ENCODE measurements around the gene SLC25A21. TPM values are rescaled to one million over a fixed set of nuclear protein-coding genes. Genes with fewer than 3 reads are reported as not detected.

Gene SLC25A21
- total RNA-seq, 4 donors from 2014 or later: 2.0 TPM; not detected in 3

DNA sequence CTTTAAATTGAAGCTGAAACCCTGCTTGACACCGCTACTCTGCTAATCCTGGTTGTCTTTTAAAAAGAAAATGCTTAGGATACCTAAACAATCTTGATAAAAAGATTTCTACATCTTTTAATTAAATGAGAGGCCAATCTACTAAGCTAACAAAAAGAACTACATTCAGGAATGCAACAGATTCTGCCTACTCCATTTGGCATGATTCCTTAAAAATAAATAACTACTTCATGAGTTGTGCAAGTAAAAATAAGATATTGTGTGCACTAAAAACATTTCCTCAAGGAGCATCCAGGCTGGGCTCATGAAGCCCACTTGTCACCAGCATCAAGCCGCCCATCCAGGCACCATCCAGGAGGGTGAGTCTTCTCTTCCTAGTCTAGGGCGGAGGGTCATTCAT is 313.3 kb downstream of the SLC25A21 start:
- H3K9me3 ChIP-seq: no peaks in the 10 kb centered on the region
- H3K27ac ChIP-seq: no peak overlapping the region
- no peaks in the 10 kb centered on the region for H3K36me3 ChIP-seq
- H3K4me3 ChIP-seq: no peak overlapping the region
- no peaks in the 10 kb centered on the region for H3K27me3 ChIP-seq
- H3K4me1 ChIP-seq: no peaks in the 10 kb centered on the region
- TF ChIP-seq, protein P1, sequence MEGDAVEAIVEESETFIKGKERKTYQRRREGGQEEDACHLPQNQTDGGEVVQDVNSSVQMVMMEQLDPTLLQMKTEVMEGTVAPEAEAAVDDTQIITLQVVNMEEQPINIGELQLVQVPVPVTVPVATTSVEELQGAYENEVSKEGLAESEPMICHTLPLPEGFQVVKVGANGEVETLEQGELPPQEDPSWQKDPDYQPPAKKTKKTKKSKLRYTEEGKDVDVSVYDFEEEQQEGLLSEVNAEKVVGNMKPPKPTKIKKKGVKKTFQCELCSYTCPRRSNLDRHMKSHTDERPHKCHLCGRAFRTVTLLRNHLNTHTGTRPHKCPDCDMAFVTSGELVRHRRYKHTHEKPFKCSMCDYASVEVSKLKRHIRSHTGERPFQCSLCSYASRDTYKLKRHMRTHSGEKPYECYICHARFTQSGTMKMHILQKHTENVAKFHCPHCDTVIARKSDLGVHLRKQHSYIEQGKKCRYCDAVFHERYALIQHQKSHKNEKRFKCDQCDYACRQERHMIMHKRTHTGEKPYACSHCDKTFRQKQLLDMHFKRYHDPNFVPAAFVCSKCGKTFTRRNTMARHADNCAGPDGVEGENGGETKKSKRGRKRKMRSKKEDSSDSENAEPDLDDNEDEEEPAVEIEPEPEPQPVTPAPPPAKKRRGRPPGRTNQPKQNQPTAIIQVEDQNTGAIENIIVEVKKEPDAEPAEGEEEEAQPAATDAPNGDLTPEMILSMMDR (IDR thresholded peaks at IDR 0.05): no peak
- TF ChIP-seq EP300 (IDR thresholded peaks at IDR 0.05) (no peak), POLR2A (IDR thresholded peaks at IDR 0.05) (no peak), POLR2AphosphoS5 (IDR thresholded peaks at IDR 0.05) (no peak)
- no peak for DNase-seq (ENCODE audit: low spot score in 2 of 2)
- 80% methylated on average over 3 of the region's 3 CpGs for WGBS

DNA sequence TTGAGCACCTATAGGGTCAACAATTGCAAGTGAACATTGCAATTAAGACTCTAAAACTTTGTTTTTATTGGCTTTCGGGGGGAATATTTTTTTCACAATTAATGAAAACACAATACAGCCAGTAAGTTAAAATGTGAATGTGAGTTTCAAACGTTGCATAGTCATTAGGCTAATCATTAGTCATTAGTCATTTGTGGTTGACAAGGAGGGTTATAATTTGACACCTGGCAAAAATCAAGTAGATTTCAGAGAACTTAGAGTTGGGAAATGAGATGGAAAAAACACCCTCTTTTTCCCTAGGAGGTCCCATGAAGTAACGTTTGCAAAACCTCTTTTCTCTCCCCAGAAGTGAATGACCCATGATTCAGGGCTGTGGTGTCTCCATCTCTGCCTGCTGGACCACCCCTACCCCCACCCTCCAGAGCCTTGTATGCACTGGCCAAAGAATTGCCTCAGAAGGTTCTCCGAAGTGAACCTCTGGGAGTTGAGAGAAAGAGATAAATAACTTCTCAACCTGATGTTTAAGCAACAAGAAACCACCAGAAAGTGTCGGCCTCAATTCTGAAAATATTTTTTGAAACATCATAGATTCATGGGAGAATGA is 314.5 kb downstream of the SLC25A21 start:
- Histone ChIP-seq H3K9me3 (no peaks in the 10 kb centered on the region), H3K36me3 (no peaks in the 10 kb centered on the region), H3K27me3 (no peaks in the 10 kb centered on the region), H3K27ac (no peak overlapping the region), H3K4me3 (no peak overlapping the region), H3K4me1 (no peaks in the 10 kb centered on the region)
- TF ChIP-seq POLR2A (IDR thresholded peaks at IDR 0.05) (no peak), POLR2AphosphoS5 (IDR thresholded peaks at IDR 0.05) (no peak)
- WGBS: 74% methylated on average over 5 of the region's 5 CpGs
- no peak for DNase-seq (ENCODE audit: low spot score in 2 of 2)

DNA sequence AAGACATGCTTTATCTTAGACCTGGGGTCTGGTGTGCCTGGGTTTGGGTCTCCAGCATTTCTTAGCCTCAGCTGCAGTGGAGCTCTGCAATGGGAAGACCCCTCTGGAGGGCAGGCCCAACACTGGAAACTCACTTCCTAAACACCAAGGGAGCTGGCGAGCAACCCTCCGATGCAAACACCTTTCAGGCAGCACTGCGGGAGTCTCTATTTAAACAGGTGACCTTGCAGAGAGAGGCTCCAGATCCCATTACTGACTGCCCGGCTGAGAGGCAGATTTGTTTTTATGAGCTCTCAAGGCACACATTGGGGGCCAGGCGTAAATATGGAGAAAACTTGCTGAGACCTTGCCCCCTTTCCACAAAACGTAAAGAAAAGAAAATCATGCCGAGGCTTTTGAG is 315.3 kb downstream of the SLC25A21 start:
- no peaks in the 10 kb centered on the region for H3K36me3 ChIP-seq
- no peak for DNase-seq (ENCODE audit: low spot score in 2 of 2)
- H3K9me3 ChIP-seq: no peaks in the 10 kb centered on the region
- H3K27ac ChIP-seq: no peak overlapping the region
- 92% methylated on average over 7 of the region's 7 CpGs for WGBS
- H3K4me3 ChIP-seq: no peak overlapping the region
- no peaks in the 10 kb centered on the region for H3K4me1 ChIP-seq
- TF ChIP-seq POLR2AphosphoS5 (IDR thresholded peaks at IDR 0.05) (no peak), EP300 (IDR thresholded peaks at IDR 0.05) (no peak), POLR2A (IDR thresholded peaks at IDR 0.05) (no peak)
- TF ChIP-seq, protein P1 (IDR thresholded peaks at IDR 0.05): no peak
- H3K27me3 ChIP-seq: no peaks in the 10 kb centered on the region

DNA sequence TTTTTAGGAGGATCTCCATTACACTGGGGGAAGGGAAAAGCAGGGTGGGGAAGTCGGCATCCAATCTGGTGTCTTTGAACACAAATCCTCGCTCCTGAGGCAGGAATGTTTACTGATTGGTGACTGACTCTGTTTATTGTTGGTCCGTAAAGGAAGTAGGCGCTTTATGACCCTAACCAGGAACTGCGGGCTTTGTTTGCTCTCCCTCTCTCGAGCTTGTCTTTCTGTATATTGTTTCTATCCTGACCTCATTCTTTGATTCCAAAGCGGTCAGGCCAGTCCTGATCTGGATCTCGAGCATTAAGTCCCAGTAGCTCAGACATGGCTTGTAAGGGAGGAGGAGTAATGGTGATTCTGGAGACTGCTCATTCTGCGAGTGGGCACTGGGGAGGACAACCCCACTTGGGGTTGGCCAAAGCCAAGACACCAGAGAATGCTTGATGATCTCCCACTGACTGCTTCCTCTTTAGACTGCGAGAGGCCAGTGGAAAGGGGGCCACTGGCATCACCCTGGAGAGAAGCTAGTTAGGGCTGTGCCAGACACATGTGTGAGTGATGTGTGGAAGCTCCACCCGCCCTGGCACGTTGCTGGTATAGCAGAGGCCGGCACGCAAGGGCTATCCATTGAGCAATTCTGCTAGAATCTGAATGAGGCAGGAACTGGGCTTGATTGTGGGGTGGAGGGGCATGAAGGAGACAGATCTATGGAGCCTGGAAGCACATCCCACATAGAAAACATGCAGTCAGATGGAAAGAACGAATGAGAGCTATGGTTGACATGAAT is 316.1 kb downstream of the SLC25A21 start:
- no peak for DNase-seq (ENCODE audit: low spot score in 2 of 2)
- 79% methylated on average over 15 of the region's 15 CpGs for whole genome bisulfite sequencing
- H3K9me3 ChIP-seq: no peaks in the 10 kb centered on the region
- no peaks in the 10 kb centered on the region for H3K36me3 ChIP-seq
- H3K4me3 ChIP-seq: no peak overlapping the region
- no peaks in the 10 kb centered on the region for H3K27me3 ChIP-seq
- no peak overlapping the region for H3K27ac ChIP-seq
- no peak for TF ChIP-seq POLR2AphosphoS5 (IDR thresholded peaks at IDR 0.05)
- no peaks in the 10 kb centered on the region for H3K4me1 ChIP-seq

DNA sequence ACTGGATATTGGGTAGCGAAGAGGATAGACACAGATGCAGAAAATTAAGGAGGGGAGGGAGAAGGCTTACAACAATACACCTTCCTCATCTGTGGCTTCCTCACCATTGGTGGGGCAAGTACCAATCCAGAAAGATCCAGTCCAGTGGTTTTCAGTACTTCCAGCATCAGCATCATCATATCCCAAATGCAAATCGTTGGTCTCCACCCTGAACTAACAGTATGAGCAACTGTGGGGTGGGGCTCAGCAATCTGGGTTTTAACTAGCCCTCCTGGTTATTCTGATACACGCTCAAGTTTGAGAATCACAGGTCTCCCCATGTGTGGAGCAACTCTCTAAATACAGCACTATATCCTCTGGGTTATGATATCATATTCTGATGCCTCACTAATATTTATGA is 317.0 kb downstream of the SLC25A21 start:
- WGBS: 81% methylated on average over 3 of the region's 3 CpGs
- no peak overlapping the region for H3K4me3 ChIP-seq

More for the DNA sequence above, 317.0 kb downstream of the SLC25A21 start:
- Histone ChIP-seq H3K27me3 (no peaks in the 10 kb centered on the region), H3K27ac (no peak overlapping the region), H3K9me3 (no peaks in the 10 kb centered on the region), H3K36me3 (no peaks in the 10 kb centered on the region), H3K4me1 (no peaks in the 10 kb centered on the region)
- no peak for TF ChIP-seq POLR2A (IDR thresholded peaks at IDR 0.05)
- TF ChIP-seq EP300 (IDR thresholded peaks at IDR 0.05): no peak
- no peak for TF ChIP-seq POLR2AphosphoS5 (IDR thresholded peaks at IDR 0.05)
- TF ChIP-seq, protein P1 (IDR thresholded peaks at IDR 0.05): no peak
- DNase-seq (ENCODE audit: low spot score in 2 of 2): no peak

All from suprapubic skin (tissue), 4 donors.